ENCODE measurements around the gene CUL4A.

Gene CUL4A

GRCh38 chr13:113179374-113180230 lies 29.8 kb upstream of the CUL4A start:
- no peak for DNase-seq

- no peak for DNase-seq
Observed at GRCh38 chr13:113182046-113182445, 27.4 kb upstream of the CUL4A start.

- no peak for DNase-seq
Observed at GRCh38 chr13:113183450-113184129, 25.8 kb upstream of the CUL4A start.

- no peak for DNase-seq
Observed at GRCh38 chr13:113184568-113185440, 24.6 kb upstream of the CUL4A start.

- no peak for DNase-seq
Observed at GRCh38 chr13:113186061-113186900, 23.1 kb upstream of the CUL4A start.

GRCh38 chr13:113187263-113187669 lies 22.1 kb upstream of the CUL4A start:
- no peak for DNase-seq

- DNase-seq, result no peak
Observed at GRCh38 chr13:113187883-113188665, 21.3 kb upstream of the CUL4A start.

GRCh38 chr13:113190181-113190580 lies 19.2 kb upstream of the CUL4A start:
- DNase-seq, result no peak

GRCh38 chr13:113192279-113192678 lies 17.1 kb upstream of the CUL4A start:
- DNase-seq, result no peak

GRCh38 chr13:113192902-113193301 lies 16.5 kb upstream of the CUL4A start:
- no peak for DNase-seq

GRCh38 chr13:113195360-113195759 lies 14.1 kb upstream of the CUL4A start:
- no peak for DNase-seq

GRCh38 chr13:113196970-113197737 lies 12.3 kb upstream of the CUL4A start:
- no peak for DNase-seq

GRCh38 chr13:113201815-113202214 lies 7.6 kb upstream of the CUL4A start:
- no peak for DNase-seq

GRCh38 chr13:113202912-113203311 lies 6.5 kb upstream of the CUL4A start:
- DNase-seq, result no peak

- DNase-seq, result no peak
Observed at GRCh38 chr13:113203507-113204377, 5.7 kb upstream of the CUL4A start.

- DNase-seq, result no peak
Observed at GRCh38 chr13:113204378-113204734, 5.1 kb upstream of the CUL4A start.

- DNase-seq, result no peak
Observed at GRCh38 chr13:113205428-113205931, 3.9 kb upstream of the CUL4A start.

- DNase-seq, result no peak
Observed at GRCh38 chr13:113207460-113207859, 2.0 kb upstream of the CUL4A start.

- DNase-seq, result no peak
Observed at GRCh38 chr13:113207890-113208420, 1.5 kb upstream of the CUL4A start.

Data from GDM1 (cell line).